ENCODE measurements around the gene MPHOSPH8.
A peak's percentile ranks its signal among the peaks of the same experiment; 100 is the strongest.

MPHOSPH8 gene

DNA sequence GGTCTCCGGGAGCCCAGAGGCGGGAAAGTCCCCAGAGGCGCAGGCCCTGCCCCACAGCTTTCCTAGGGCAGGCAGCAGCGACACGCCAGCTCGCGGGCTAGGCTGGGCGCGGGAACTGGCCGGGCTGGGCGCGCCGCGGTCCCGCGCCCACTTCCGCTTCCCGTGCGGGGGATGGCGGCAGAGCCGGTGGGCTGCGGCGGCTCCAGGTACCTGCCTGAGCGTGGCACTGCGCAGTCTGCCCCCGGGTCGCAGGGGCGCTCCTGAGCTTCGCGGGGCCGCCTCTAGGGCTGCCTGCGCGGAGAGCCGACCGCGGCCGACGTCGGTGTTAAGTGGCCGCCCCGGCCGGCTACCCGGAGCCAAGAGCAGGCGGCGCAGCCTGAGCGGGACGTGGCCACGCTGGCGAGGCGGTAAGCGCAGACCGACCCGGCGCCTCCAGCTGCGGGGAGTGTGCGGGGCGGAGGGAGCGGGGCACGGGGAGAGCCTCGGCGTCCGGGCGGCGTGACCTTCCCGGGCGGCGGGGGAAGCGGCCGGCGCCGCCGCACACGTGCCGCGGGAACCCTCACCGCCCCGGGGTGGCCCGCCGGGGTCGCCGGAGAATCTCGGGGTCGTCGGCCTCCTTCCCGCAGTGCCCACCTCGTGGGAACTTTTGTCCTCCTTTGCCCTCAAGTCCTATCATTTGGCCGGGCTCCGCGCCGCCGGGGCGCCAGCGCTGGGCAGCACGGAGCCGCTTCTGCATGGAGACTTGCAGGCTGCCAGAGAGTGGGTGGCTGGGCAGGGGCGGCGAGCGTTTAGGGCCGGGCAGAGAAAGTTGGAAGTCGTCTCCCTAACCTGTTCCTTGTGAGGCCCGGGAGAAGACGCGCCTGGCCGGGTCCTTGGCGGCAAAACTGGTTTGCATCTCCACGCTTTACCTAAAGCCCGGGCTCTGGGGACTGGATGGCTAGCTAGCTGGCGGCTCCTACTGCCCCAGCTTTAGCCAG, 31.4 kb upstream of the MPHOSPH8 start:
- Histone ChIP-seq H3K9me3 (ENCODE audit: control insufficient read depth, low read length) (peaks cover 14% of the 10 kb centered on the region), H3K36me3 (ENCODE audit: control insufficient read depth, insufficient read depth, low read length) (no peaks in the 10 kb centered on the region), H3K4me3 (ENCODE audit: extremely low read depth, insufficient read depth, low read length, poor library complexity, severe bottlenecking) (peak overlapping the region; percentile 36), H3K27ac (ENCODE audit: low read depth, low read length, severe bottlenecking) (no peak overlapping the region), H3K4me1 (ENCODE audit: control insufficient read depth, insufficient read depth, low read length, poor library complexity, severe bottlenecking) (no peaks in the 10 kb centered on the region)
- WGBS, 2 experiments (ENCODE audit: insufficient coverage in 2 of 2): 29 to 41% methylated on average over 68 to 94 of the region's 108 CpGs

- Histone ChIP-seq H3K4me3 (ENCODE audit: extremely low read depth, insufficient read depth, low read length, poor library complexity, severe bottlenecking) (no peak overlapping the region), H3K27ac (ENCODE audit: low read depth, low read length, severe bottlenecking) (no peak overlapping the region), H3K36me3 (ENCODE audit: control insufficient read depth, insufficient read depth, low read length) (no peaks in the 10 kb centered on the region), H3K4me1 (ENCODE audit: control insufficient read depth, insufficient read depth, low read length, poor library complexity, severe bottlenecking) (no peaks in the 10 kb centered on the region), H3K9me3 (ENCODE audit: control insufficient read depth, low read length) (peaks cover 14% of the 10 kb centered on the region)
- 65 to 72% methylated on average over 6 of the region's 6 CpGs for WGBS, 2 experiments (ENCODE audit: insufficient coverage in 2 of 2)
Observed at GRCh38 chr13:19604306-19604705, 29.2 kb upstream of the MPHOSPH8 start.

- no peak overlapping the region for H3K4me3 ChIP-seq (ENCODE audit: extremely low read depth, insufficient read depth, low read length, poor library complexity, severe bottlenecking)
- H3K27ac ChIP-seq (ENCODE audit: low read depth, low read length, severe bottlenecking): no peak overlapping the region
- 74 to 78% methylated on average over 4 to 6 of the region's 7 CpGs for WGBS, 2 experiments (ENCODE audit: insufficient coverage in 2 of 2)
- H3K4me1 ChIP-seq (ENCODE audit: control insufficient read depth, insufficient read depth, low read length, poor library complexity, severe bottlenecking): no peaks in the 10 kb centered on the region
- no peaks in the 10 kb centered on the region for H3K36me3 ChIP-seq (ENCODE audit: control insufficient read depth, insufficient read depth, low read length)
- peaks cover 14% of the 10 kb centered on the region for H3K9me3 ChIP-seq (ENCODE audit: control insufficient read depth, low read length)
Observed at GRCh38 chr13:19605161-19605955, 28.1 kb upstream of the MPHOSPH8 start.

GRCh38 chr13:19606152-19606551, 27.3 kb upstream of the MPHOSPH8 start:
- H3K4me3 ChIP-seq (ENCODE audit: extremely low read depth, insufficient read depth, low read length, poor library complexity, severe bottlenecking): no peak overlapping the region
- no peak overlapping the region for H3K27ac ChIP-seq (ENCODE audit: low read depth, low read length, severe bottlenecking)
- no peaks in the 10 kb centered on the region for H3K4me1 ChIP-seq (ENCODE audit: control insufficient read depth, insufficient read depth, low read length, poor library complexity, severe bottlenecking)
- H3K9me3 ChIP-seq (ENCODE audit: control insufficient read depth, low read length): peaks cover 14% of the 10 kb centered on the region
- no peaks in the 10 kb centered on the region for H3K36me3 ChIP-seq (ENCODE audit: control insufficient read depth, insufficient read depth, low read length)

DNA sequence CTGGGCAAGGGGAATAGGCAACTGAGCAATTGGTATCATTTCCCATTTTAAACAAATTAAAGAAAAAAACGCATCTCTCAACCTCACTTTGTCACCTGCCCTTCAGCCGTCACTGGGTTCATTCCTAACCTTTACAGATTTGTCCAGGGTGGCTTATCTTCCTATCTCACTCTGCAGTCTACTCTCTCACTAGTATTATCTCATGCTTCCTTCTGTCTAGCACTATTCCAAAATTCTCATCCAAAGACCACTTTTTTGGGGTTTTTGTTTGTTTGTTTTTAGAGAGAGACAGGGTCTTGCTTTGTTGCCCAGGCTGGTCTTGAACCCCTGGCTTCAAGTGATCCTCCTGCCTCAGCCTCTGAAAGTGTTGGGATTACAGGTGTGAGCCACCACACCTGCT, 26.7 kb upstream of the MPHOSPH8 start:
- no peaks in the 10 kb centered on the region for H3K4me1 ChIP-seq (ENCODE audit: control insufficient read depth, insufficient read depth, low read length, poor library complexity, severe bottlenecking)
- peaks cover 14% of the 10 kb centered on the region for H3K9me3 ChIP-seq (ENCODE audit: control insufficient read depth, low read length)
- no peak overlapping the region for H3K27ac ChIP-seq (ENCODE audit: low read depth, low read length, severe bottlenecking)
- no peak overlapping the region for H3K4me3 ChIP-seq (ENCODE audit: extremely low read depth, insufficient read depth, low read length, poor library complexity, severe bottlenecking)
- H3K36me3 ChIP-seq (ENCODE audit: control insufficient read depth, insufficient read depth, low read length): no peaks in the 10 kb centered on the region
- WGBS, 2 experiments (ENCODE audit: insufficient coverage in 2 of 2): 67 to 69% methylated on average over 2 of the region's 2 CpGs

DNA sequence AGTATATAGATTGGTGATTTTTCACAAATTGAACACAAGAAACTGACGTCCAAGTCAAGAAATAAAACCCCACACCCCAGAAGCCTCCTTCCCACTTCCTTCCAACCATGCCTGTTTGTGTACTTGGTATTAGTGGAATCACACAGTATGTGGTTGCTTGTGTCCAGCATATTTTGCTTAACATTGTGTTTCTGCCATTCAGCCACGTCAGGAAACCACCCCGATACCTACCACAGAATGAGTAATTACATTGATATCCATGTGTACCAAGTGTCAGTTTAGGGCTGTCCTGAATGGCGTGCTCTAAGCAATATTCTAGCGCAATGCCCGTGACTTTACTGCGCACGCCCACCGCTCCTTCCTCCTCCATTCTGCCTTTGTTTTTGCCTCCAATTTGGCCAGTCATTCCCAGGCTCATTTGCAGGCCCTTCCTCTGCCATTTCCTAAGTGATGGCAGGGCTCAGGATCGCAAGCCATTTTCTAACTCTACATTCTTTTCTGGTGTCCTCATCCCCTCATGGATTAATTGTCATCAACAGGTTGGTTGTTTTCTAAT, 25.9 kb upstream of the MPHOSPH8 start:
- Histone ChIP-seq H3K36me3 (ENCODE audit: control insufficient read depth, insufficient read depth, low read length) (no peaks in the 10 kb centered on the region), H3K27ac (ENCODE audit: low read depth, low read length, severe bottlenecking) (no peak overlapping the region), H3K9me3 (ENCODE audit: control insufficient read depth, low read length) (peaks cover 14% of the 10 kb centered on the region), H3K4me3 (ENCODE audit: extremely low read depth, insufficient read depth, low read length, poor library complexity, severe bottlenecking) (no peak overlapping the region), H3K4me1 (ENCODE audit: control insufficient read depth, insufficient read depth, low read length, poor library complexity, severe bottlenecking) (no peaks in the 10 kb centered on the region)
- 90 to 91% methylated on average over 8 of the region's 10 CpGs for WGBS, 2 experiments (ENCODE audit: insufficient coverage in 2 of 2)

DNA sequence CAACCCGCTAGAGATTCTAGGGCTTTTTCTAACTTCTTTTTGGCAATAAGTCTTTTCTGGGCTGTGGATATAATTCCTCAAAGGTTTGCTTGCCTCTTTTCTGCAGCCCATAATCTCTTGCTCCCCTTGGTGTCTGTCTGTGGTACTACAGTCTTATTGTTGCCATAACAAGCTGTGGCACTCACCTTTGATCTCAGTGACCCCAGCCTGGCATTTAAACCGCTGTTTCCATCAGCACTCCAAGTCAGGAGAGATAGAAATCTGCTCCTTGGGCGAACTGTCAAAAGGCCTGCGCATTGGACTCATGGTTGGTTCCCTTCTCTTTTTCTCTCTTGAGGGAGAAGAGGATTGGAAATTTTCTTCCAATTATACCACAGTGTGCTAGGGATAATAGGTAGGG, 14.5 kb upstream of the MPHOSPH8 start:
- Histone ChIP-seq H3K4me1 (ENCODE audit: control insufficient read depth, insufficient read depth, low read length, poor library complexity, severe bottlenecking) (no peaks in the 10 kb centered on the region), H3K9me3 (ENCODE audit: control insufficient read depth, low read length) (no peaks in the 10 kb centered on the region), H3K4me3 (ENCODE audit: extremely low read depth, insufficient read depth, low read length, poor library complexity, severe bottlenecking) (no peak overlapping the region), H3K27ac (ENCODE audit: low read depth, low read length, severe bottlenecking) (no peak overlapping the region), H3K36me3 (ENCODE audit: control insufficient read depth, insufficient read depth, low read length) (no peaks in the 10 kb centered on the region)
- WGBS, 2 experiments (ENCODE audit: insufficient coverage in 2 of 2): 50 to 70% methylated on average over 1 to 2 of the region's 4 CpGs

GRCh38 chr13:19622193-19622592, 11.3 kb upstream of the MPHOSPH8 start:
- no peaks in the 10 kb centered on the region for H3K4me1 ChIP-seq (ENCODE audit: control insufficient read depth, insufficient read depth, low read length, poor library complexity, severe bottlenecking)
- no peaks in the 10 kb centered on the region for H3K9me3 ChIP-seq (ENCODE audit: control insufficient read depth, low read length)
- no peaks in the 10 kb centered on the region for H3K36me3 ChIP-seq (ENCODE audit: control insufficient read depth, insufficient read depth, low read length)
- H3K4me3 ChIP-seq (ENCODE audit: extremely low read depth, insufficient read depth, low read length, poor library complexity, severe bottlenecking): no peak overlapping the region
- 43 to 65% methylated on average over 1 to 2 of the region's 3 CpGs for WGBS, 2 experiments (ENCODE audit: insufficient coverage in 2 of 2)
- H3K27ac ChIP-seq (ENCODE audit: low read depth, low read length, severe bottlenecking): no peak overlapping the region

DNA sequence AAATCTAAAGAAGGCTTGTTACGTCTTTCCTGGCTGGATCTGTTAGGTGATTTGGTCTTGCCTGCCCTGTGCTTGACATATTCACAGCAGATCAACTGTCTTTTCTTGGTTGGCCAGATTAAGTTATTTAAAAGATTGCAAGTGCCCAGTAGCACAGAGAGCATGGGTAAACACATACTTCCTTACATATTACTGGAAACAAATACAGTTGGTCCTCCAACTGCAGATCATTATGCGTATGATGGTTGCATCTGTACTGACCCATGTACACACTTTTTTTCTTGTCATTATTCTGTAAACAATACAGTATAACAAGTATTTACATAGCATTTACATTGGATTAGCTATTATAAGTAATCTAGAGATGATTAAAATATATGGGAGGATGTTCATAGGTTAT, 9.2 kb upstream of the MPHOSPH8 start:
- WGBS, 2 experiments (ENCODE audit: insufficient coverage in 2 of 2): 40 to 80% methylated on average over 1 of the region's 2 CpGs
- Histone ChIP-seq H3K4me3 (ENCODE audit: extremely low read depth, insufficient read depth, low read length, poor library complexity, severe bottlenecking) (no peak overlapping the region), H3K9me3 (ENCODE audit: control insufficient read depth, low read length) (no peaks in the 10 kb centered on the region), H3K36me3 (ENCODE audit: control insufficient read depth, insufficient read depth, low read length) (no peaks in the 10 kb centered on the region), H3K27ac (ENCODE audit: low read depth, low read length, severe bottlenecking) (no peak overlapping the region), H3K4me1 (ENCODE audit: control insufficient read depth, insufficient read depth, low read length, poor library complexity, severe bottlenecking) (no peaks in the 10 kb centered on the region)

- peak overlapping the region; percentile 79 for H3K4me3 ChIP-seq (ENCODE audit: extremely low read depth, insufficient read depth, low read length, poor library complexity, severe bottlenecking)
- H3K36me3 ChIP-seq (ENCODE audit: control insufficient read depth, insufficient read depth, low read length): no peaks in the 10 kb centered on the region
- WGBS, 2 experiments (ENCODE audit: insufficient coverage in 2 of 2): 1 to 9% methylated on average over 14 to 19 of the region's 25 CpGs
- no peaks in the 10 kb centered on the region for H3K9me3 ChIP-seq (ENCODE audit: control insufficient read depth, low read length)
- H3K4me1 ChIP-seq (ENCODE audit: control insufficient read depth, insufficient read depth, low read length, poor library complexity, severe bottlenecking): no peaks in the 10 kb centered on the region
- H3K27ac ChIP-seq (ENCODE audit: low read depth, low read length, severe bottlenecking): peak overlapping the region; percentile 3
Observed at GRCh38 chr13:19632915-19633478, 462 bp upstream of the MPHOSPH8 start.
